HepG2 (cell line): ENCODE measurements around the gene ZNF282. TPM values are rescaled to one million over a fixed set of nuclear protein-coding genes. Genes with fewer than 3 reads are reported as not detected.

Source experiments
- AGO1 ChIP-seq: fragments of 200-400 bp; formaldehyde crosslinking; IDR thresholded peaks from 2 replicates; pipeline ENCODE4 v1.6.1; 2017; ENCODE audit warnings: mild to moderate bottlenecking, low read depth, low read length, moderate library complexity; ENCODE audit not compliant: poor library complexity, severe bottlenecking
- CBX2 ChIP-seq, 2 experiments: fragments of 200-600 bp in 1 of 2; sonication (generic); formaldehyde crosslinking in 1 of 2; IDR thresholded peaks; 2 replicates each; pipeline versions ENCODE4 v1.7.0 to v1.8.1; 2018 to 2022; ENCODE audit warnings: low read depth in 2 of 2, low read length in 1 of 2, mild to moderate bottlenecking in 1 of 2, missing genetic modification reagents in 1 of 2
- CHCHD3 ChIP-seq: sonication (generic); formaldehyde crosslinking; IDR thresholded peaks from 2 replicates; pipeline ENCODE4 v1.8.0; 2022; ENCODE audit warnings: mild to moderate bottlenecking, missing genetic modification reagents, moderate library complexity
- CREM ChIP-seq, 2 experiments: sonication (generic) in 1 of 2; formaldehyde crosslinking in 1 of 2; IDR thresholded peaks; 2 replicates each; pipeline versions ENCODE4 v1.4.0 to v1.6.1; 2016 to 2020; ENCODE audit warnings: antibody characterized with exemption in 1 of 2, mild to moderate bottlenecking in 1 of 2, missing genetic modification reagents in 1 of 2
- EZH2 ChIP-seq: conservative IDR thresholded peaks from 2 replicates; pipeline ENCODE4 v1.6.1; 2012; ENCODE audit warnings: mild to moderate bottlenecking, low read depth, low read length, moderate library complexity
- HDAC1 ChIP-seq: sonication (generic); formaldehyde crosslinking; IDR thresholded peaks from 2 replicates; pipeline ENCODE4 v1.5.1; 2020; ENCODE audit warnings: mild to moderate bottlenecking, missing genetic modification reagents
- JARID2 ChIP-seq: sonication (generic); formaldehyde crosslinking; IDR thresholded peaks from 2 replicates; pipeline ENCODE4 v1.8.1; 2023; ENCODE audit warnings: missing genetic modification reagents, inconsistent platforms; ENCODE audit not compliant: insufficient replicate concordance
- KLF9 ChIP-seq: IDR thresholded peaks from 2 replicates; pipeline ENCODE4 v1.6.1; 2016; ENCODE audit warnings: low read depth
- NONO ChIP-seq, 2 experiments: fragments of 450-650 bp in 1 of 2; sonication (generic) in 1 of 2; formaldehyde crosslinking in 1 of 2; IDR thresholded peaks in 1 of 2; conservative IDR thresholded peaks in 1 of 2; 2 replicates each; pipeline versions ENCODE4 v1.6.1 to v1.8.0; 2017 to 2022; ENCODE audit warnings: mild to moderate bottlenecking in 1 of 2, missing genetic modification reagents in 1 of 2, moderate library complexity in 1 of 2
- NR1H2 ChIP-seq: sonication (generic); formaldehyde crosslinking; IDR thresholded peaks from 2 replicates; pipeline ENCODE4 v1.8.1; 2022; ENCODE audit warnings: low read depth, missing genetic modification reagents, borderline replicate concordance
- SMAD9 ChIP-seq: sonication (generic); formaldehyde crosslinking; IDR thresholded peaks from 2 replicates; pipeline ENCODE4 v1.5.1; 2020; ENCODE audit warnings: mild to moderate bottlenecking, missing genetic modification reagents
- SMARCE1 ChIP-seq: fragments of 450-650 bp; IDR thresholded peaks from 2 replicates; pipeline ENCODE4 v1.6.1; 2017; ENCODE audit warnings: borderline replicate concordance
- SOX5 ChIP-seq: IDR thresholded peaks from 2 replicates; pipeline ENCODE4 v1.6.1; 2016; ENCODE audit warnings: borderline replicate concordance
- SPEN ChIP-seq: sonication (generic); formaldehyde crosslinking; IDR thresholded peaks from 2 replicates; pipeline ENCODE4 v1.5.1; 2020; ENCODE audit warnings: low read depth, mild to moderate bottlenecking, missing genetic modification reagents
- ZFYVE20 ChIP-seq: sonication (generic); formaldehyde crosslinking; IDR thresholded peaks from 2 replicates; pipeline ENCODE4 v1.8.0; 2023; ENCODE audit warnings: low read depth, mild to moderate bottlenecking, moderate library complexity, missing genetic modification reagents, borderline replicate concordance
- ZNF451 ChIP-seq: sonication (generic); formaldehyde crosslinking; IDR thresholded peaks from 2 replicates; pipeline ENCODE4 v1.5.0; 2020; ENCODE audit warnings: mild to moderate bottlenecking, missing genetic modification reagents
- ZNF510 ChIP-seq: sonication (generic); formaldehyde crosslinking; IDR thresholded peaks from 2 replicates; pipeline ENCODE4 v1.4.0; 2020; ENCODE audit warnings: low read depth, mild to moderate bottlenecking, missing genetic modification reagents
- ZNF670 ChIP-seq: sonication (generic); formaldehyde crosslinking; IDR thresholded peaks from 2 replicates; pipeline ENCODE4 v1.8.0; 2022; ENCODE audit warnings: mild to moderate bottlenecking, missing genetic modification reagents, borderline replicate concordance
- ZSCAN20 ChIP-seq: sonication (generic); formaldehyde crosslinking; IDR thresholded peaks from 2 replicates; pipeline ENCODE4 v1.4.0; 2020; ENCODE audit warnings: missing genetic modification reagents, mild to moderate bottlenecking, borderline replicate concordance
- polyA plus RNA-seq, 8 experiments: library from polyadenylated mRNA; depleted of rRNA in 3 of 8; stranded (reverse) in 7 of 8; unstranded in 1 of 8; fragments of >200 nt; fragmentation: Illumina TruSeq in 4 of 8; extraction: Trizol in 4 of 8; gene quantifications; 2 replicates each; pipeline versions ENCODE4 v1.2.1 to v1.2.3, GENCODE V29; 2011 to 2016; ENCODE audit warnings: low read depth in 4 of 8, missing spikeins in 1 of 8, mixed read lengths in 1 of 8; ENCODE audit not compliant: insufficient read depth in 1 of 8
- total RNA-seq, 5 experiments: library from RNA; depleted of rRNA; stranded (reverse); fragments of >200 nt; fragmentation: Illumina TruSeq; extraction: Trizol; gene quantifications; 2 replicates each; pipeline ENCODE4 v1.2.3, GENCODE V29; 2016; ENCODE audit warnings: low read depth in 1 of 5
- TF ChIP-seq, protein P1 (sequence below): sonication (generic); formaldehyde crosslinking; IDR thresholded peaks from 2 replicates; pipeline ENCODE4 v1.5.0; 2020; ENCODE audit warnings: mild to moderate bottlenecking, missing genetic modification reagents, borderline replicate concordance

The ZNF282 gene
- total and polyA plus RNA-seq, 2 of the 13 experiments (the other 11 are each of a cell fraction or from before 2014, with no cell fraction given), result 9.1 to 20.9 TPM

DNA sequence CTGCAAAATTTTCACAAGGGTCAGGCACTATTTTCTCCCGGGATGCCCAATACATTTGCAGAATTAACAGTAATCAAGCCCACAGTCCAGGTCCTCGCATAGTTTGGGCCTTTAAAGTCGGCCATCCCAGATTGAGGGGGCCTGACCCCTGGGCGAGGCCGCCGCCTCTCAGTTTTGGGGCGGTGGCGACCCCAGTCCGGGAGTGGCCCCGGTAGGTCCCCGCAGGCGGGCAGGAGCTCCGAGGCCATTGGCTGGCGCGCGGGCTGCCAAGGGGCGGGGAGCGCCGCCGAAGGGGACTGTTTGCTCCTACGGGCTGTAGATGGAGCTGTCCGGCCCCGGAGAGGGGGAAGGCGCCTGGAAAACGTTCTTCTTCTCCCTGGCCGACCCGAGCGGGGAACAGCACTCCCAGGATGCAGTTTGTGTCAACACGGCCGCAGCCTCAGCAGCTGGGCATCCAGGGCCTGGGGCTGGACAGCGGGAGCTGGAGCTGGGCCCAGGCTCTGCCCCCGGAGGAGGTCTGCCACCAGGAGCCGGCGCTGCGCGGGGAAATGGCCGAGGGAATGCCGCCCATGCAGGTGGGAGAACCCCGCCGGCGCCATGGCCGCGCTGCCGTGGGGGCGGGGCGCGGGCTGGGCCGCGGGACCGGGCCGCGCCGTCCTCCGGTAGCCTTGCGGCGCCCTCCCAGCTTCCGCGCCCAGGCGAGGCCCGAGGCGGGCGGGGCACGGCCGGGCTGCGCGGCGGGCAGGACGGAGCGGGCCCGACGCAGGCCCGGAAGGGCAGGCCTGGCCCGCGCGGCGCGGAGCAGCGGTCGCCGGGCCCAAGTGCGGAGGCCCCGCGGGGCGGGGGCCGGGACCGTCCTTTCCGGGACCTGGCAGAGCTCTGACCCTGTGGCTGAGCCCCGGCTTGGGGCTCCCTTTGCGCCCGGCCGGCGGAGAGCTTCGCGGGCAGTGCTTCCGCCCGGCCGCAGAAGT is at the start of gene ZNF282 (continued):
- TF ChIP-seq CBX2 (IDR thresholded peaks at IDR 0.05; ENCODE audit: low read depth, low read length), result no peak
- TF ChIP-seq CBX2 (CRISPR knock-in tag; IDR thresholded peaks at IDR 0.05; ENCODE audit: low read depth), result no peak
- TF ChIP-seq ZSCAN20 (CRISPR knock-in tag), result peak; percentile 75; the same call in 1 of the 2 replicates
- peak; percentile 90 for TF ChIP-seq HDAC1 (CRISPR knock-in tag)
- TF ChIP-seq SPEN (CRISPR knock-in tag), result peak; percentile 92
- peak; percentile 74; the same call in 1 of the 2 replicates for TF ChIP-seq NR1H2 (CRISPR knock-in tag)
- no peak for TF ChIP-seq SOX5 (CRISPR knock-in tag)
- peak; percentile 68; the same call in 1 of the 2 replicates for TF ChIP-seq ZNF670
- TF ChIP-seq EZH2, result no peak
- no peak for TF ChIP-seq NONO (IDR thresholded peaks at IDR 0.05)
- peak; percentile 72; the same call in 1 of the 2 replicates for TF ChIP-seq NONO (CRISPR knock-in tag; conservative IDR thresholded peaks at IDR 0.05)
- 0 out of 2 replicates have a peak, but pooled peaks have one; percentile 48 for TF ChIP-seq KLF9 (CRISPR knock-in tag)
- TF ChIP-seq ZNF510 (CRISPR knock-in tag), result no peak
- TF ChIP-seq SMAD9 (CRISPR knock-in tag), result no peak
- TF ChIP-seq CHCHD3 (CRISPR knock-in tag), result no peak
- TF ChIP-seq ZFYVE20, result no peak
- TF ChIP-seq, protein P1, sequence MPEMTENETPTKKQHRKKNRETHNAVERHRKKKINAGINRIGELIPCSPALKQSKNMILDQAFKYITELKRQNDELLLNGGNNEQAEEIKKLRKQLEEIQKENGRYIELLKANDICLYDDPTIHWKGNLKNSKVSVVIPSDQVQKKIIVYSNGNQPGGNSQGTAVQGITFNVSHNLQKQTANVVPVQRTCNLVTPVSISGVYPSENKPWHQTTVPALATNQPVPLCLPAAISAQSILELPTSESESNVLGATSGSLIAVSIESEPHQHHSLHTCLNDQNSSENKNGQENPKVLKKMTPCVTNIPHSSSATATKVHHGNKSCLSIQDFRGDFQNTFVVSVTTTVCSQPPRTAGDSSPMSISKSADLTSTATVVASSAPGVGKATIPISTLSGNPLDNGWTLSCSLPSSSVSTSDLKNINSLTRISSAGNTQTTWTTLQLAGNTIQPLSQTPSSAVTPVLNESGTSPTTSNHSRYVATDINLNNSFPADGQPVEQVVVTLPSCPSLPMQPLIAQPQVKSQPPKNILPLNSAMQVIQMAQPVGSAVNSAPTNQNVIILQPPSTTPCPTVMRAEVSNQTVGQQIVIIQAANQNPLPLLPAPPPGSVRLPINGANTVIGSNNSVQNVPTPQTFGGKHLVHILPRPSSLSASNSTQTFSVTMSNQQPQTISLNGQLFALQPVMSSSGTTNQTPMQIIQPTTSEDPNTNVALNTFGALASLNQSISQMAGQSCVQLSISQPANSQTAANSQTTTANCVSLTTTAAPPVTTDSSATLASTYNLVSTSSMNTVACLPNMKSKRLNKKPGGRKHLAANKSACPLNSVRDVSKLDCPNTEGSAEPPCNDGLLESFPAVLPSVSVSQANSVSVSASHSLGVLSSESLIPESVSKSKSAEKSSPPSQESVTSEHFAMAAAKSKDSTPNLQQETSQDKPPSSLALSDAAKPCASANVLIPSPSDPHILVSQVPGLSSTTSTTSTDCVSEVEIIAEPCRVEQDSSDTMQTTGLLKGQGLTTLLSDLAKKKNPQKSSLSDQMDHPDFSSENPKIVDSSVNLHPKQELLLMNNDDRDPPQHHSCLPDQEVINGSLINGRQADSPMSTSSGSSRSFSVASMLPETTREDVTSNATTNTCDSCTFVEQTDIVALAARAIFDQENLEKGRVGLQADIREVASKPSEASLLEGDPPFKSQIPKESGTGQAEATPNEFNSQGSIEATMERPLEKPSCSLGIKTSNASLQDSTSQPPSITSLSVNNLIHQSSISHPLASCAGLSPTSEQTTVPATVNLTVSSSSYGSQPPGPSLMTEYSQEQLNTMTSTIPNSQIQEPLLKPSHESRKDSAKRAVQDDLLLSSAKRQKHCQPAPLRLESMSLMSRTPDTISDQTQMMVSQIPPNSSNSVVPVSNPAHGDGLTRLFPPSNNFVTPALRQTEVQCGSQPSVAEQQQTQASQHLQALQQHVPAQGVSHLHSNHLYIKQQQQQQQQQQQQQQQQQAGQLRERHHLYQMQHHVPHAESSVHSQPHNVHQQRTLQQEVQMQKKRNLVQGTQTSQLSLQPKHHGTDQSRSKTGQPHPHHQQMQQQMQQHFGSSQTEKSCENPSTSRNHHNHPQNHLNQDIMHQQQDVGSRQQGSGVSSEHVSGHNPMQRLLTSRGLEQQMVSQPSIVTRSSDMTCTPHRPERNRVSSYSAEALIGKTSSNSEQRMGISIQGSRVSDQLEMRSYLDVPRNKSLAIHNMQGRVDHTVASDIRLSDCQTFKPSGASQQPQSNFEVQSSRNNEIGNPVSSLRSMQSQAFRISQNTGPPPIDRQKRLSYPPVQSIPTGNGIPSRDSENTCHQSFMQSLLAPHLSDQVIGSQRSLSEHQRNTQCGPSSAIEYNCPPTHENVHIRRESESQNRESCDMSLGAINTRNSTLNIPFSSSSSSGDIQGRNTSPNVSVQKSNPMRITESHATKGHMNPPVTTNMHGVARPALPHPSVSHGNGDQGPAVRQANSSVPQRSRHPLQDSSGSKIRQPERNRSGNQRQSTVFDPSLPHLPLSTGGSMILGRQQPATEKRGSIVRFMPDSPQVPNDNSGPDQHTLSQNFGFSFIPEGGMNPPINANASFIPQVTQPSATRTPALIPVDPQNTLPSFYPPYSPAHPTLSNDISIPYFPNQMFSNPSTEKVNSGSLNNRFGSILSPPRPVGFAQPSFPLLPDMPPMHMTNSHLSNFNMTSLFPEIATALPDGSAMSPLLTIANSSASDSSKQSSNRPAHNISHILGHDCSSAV, result no peak
- peak; percentile 27; the same call in 1 of the 2 replicates for TF ChIP-seq ZNF451 (CRISPR knock-in tag)
- TF ChIP-seq SMARCE1, result no peak
- TF ChIP-seq CREM (IDR thresholded peaks at IDR 0.05), result no peak
- no peak for TF ChIP-seq CREM (CRISPR knock-in tag; IDR thresholded peaks at IDR 0.05)
- TF ChIP-seq JARID2 (CRISPR knock-in tag), result no peak
- no peak for TF ChIP-seq AGO1
